K562 treated with DMSO at 1 percent for 12 hours (cell line): Measurements from ENCODE around the gene FMN2. TPM values are rescaled to one million over a fixed set of nuclear protein-coding genes. Genes with fewer than 3 reads are reported as not detected.

Experiments used
- total RNA-seq: library from RNA; unstranded; fragments of 300-600 nt; gene quantifications from 2 replicates; pipeline ENCODE4 v1.2.3, GENCODE V29; 2022; ENCODE audit not compliant: insufficient read depth

Gene FMN2
- 1.2 TPM in 1 of 2 replicates, not detected in the other for total RNA-seq

DNA sequence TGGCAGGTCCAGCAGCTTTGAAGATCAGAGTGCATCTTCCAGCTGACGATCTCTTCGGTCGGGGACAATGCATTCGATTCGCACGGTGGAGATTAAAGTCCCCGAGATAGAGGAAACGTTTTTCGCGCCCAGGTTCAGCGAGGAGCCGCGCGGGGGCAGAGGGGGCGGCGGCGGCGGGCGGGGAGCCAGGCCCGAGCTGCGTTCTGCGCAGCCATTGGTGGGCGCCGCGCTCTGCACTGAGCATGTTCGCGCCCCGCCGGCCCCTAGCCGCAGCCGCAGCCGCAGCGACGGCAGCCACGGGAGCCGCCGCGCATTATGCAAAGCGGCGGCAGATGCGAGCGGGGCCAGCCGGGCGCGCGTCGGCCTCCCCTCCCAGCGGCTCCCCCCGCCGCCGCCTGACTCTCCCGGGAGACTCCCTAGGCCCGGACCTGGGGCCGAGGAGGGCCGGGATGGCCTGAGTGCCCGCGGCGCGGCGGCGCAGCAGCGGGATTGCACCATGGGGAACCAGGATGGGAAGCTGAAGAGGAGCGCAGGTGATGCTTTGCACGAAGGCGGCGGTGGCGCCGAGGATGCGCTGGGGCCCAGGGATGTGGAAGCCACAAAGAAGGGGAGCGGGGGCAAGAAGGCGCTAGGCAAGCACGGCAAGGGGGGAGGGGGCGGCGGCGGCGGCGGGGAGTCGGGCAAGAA lies at the start of gene FMN2:
TSS of gene FMN2 (plus strand) at position 270 of the 687 bp plus-strand sequence. CDS start at position 497, 227 bp downstream.

